Colonic mucosa (tissue), 4 donors: ENCODE data around the gene AMDHD1. TPM values are rescaled to one million over a fixed set of nuclear protein-coding genes. Genes with fewer than 3 reads are reported as not detected.

Source experiments
- DNase-seq: peaks from one replicate; pipeline ENCODE4 v3.0.0-alpha.2; 2020
- H3K27ac ChIP-seq: fragments of 200-600 bp; one replicate; pipeline ENCODE4 v1.8.0; 2021
- H3K27me3 ChIP-seq: fragments of 200-600 bp; one replicate; pipeline ENCODE4 v1.8.0; 2021
- H3K36me3 ChIP-seq: fragments of 200-600 bp; one replicate; pipeline ENCODE4 v1.8.0; 2021
- H3K4me1 ChIP-seq: fragments of 200-600 bp; one replicate; pipeline ENCODE4 v1.8.0; 2021; ENCODE audit warnings: mild to moderate bottlenecking
- H3K4me3 ChIP-seq: fragments of 200-600 bp; one replicate; pipeline ENCODE4 v1.8.0; 2021
- H3K9ac ChIP-seq, 2 donors: one replicate each; pipeline ENCODE4 v1.7.0; 2013; ENCODE audit warnings: control low read depth in 2 of 2, low read depth in 2 of 2, low read length in 2 of 2
- H3K9me3 ChIP-seq: fragments of 200-600 bp; one replicate; pipeline ENCODE4 v1.8.0; 2021
- intact Hi-C: fragments of 100-400 bp; cut with DNase I; formaldehyde crosslinking; loops from one replicate; pipeline ENCODE4 v1.14.1; 2022
- total RNA-seq, 2 donors: library from RNA; stranded (reverse); fragmentation: NEBNext Ultra II Directional in 1 of 2; extraction: Animal tissue kit (Norgen Biotek cat#: 25700) in 1 of 2; gene quantifications; one replicate each; pipeline ENCODE4 v1.2.1, GENCODE V29; 2021
- TF ChIP-seq, protein P1 (sequence below): fragments of 200-600 bp; IDR thresholded peaks from one replicate; pipeline ENCODE4 v1.8.0; 2022; ENCODE audit warnings: antibody characterized with exemption, mild to moderate bottlenecking
- donor health status: healthy.
- donor health status: DM: no; HTN: no; CAD: no.
- donor health status: DM: no; HTN: no; CAD: no.

AMDHD1 gene
- total RNA-seq, 2 donors from 2014 or later = 0.48 TPM; not detected in 1

DNA sequence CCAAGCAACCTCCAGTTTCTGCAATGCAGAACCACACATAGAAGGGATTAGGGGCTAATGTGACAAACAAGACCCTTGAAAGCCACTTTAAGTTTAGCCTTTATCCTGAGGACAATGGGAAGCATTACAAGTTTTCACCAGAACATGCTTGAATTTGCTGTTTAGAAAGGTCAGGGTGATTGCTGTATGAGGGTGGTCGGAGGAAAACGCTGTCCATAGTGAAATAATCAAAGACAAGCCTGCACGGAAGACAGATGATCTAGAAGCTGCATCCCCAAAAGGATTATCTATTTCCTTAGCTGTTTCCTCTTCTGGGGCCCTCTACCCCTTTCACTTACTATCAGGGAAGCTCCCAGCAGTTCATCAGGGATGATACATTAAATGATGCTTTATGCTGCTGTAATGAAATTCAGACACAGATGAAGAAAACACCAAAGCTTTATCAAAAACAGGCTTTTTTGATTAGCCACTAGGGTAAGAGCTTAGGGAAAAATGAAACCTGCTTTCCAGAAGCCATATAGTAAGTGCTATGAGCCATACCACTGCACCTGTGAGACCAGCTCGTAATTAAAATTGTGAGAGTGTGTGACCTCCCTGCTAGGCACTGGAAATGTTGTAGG is 46.5 kb downstream of the AMDHD1 start:
- no peak overlapping the region for H3K9ac ChIP-seq
- intact Hi-C loops = no loop called here
- DNase-seq = no peak
- H3K27ac ChIP-seq = no peak overlapping the region
- no peaks in the 10 kb centered on the region for H3K36me3 ChIP-seq
- TF ChIP-seq, protein P1, sequence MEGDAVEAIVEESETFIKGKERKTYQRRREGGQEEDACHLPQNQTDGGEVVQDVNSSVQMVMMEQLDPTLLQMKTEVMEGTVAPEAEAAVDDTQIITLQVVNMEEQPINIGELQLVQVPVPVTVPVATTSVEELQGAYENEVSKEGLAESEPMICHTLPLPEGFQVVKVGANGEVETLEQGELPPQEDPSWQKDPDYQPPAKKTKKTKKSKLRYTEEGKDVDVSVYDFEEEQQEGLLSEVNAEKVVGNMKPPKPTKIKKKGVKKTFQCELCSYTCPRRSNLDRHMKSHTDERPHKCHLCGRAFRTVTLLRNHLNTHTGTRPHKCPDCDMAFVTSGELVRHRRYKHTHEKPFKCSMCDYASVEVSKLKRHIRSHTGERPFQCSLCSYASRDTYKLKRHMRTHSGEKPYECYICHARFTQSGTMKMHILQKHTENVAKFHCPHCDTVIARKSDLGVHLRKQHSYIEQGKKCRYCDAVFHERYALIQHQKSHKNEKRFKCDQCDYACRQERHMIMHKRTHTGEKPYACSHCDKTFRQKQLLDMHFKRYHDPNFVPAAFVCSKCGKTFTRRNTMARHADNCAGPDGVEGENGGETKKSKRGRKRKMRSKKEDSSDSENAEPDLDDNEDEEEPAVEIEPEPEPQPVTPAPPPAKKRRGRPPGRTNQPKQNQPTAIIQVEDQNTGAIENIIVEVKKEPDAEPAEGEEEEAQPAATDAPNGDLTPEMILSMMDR = no peak
- H3K27me3 ChIP-seq = no peaks in the 10 kb centered on the region
- H3K4me1 ChIP-seq = no peaks in the 10 kb centered on the region
- H3K9me3 ChIP-seq = no peaks in the 10 kb centered on the region
- no peak overlapping the region for H3K4me3 ChIP-seq

DNA sequence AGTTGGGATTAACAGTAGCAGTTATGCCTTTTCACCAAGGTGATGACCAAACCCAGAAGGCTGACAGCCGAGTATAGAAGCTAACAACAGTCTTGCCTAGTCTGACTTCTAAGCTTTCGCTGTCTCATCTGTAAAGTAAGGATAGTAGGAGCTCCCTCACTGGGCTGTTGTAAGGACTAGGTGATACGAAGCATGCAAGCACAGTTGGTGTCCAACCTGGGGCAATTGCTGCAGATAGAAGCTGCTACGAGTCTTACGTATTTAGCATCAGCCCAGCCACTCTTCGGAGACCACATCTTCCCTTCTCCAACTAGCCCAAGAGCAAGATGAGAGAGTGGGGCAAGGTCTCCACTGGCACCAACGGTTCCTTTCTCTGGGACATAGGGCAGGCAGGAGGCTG is 47.0 kb downstream of the AMDHD1 start:
- no peak for DNase-seq
- Histone ChIP-seq H3K27ac (no peak overlapping the region), H3K4me1 (no peaks in the 10 kb centered on the region), H3K9me3 (no peaks in the 10 kb centered on the region), H3K9ac (no peak overlapping the region), H3K36me3 (no peaks in the 10 kb centered on the region), H3K27me3 (no peaks in the 10 kb centered on the region), H3K4me3 (no peak overlapping the region)
- TF ChIP-seq, protein P1 = no peak
- intact Hi-C loops = no loop called here

DNA sequence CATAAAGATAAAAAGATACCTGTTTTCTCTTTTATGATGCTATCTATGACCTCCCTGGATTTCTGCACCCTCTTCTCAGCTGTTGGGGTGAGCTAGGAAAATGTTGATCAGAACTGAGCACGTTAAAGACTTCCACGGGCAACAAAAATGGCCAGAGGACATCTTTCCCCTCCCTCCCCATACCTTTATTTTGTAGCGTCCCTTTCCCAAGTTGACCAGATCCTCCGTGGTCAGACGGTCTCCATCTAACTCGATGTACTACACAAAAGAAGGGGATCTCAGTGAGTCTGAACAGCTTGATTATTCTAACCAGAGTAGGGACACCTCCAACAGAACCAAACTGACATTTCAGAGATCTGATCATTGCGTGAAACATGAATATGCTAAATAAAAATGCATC is 50.8 kb downstream of the AMDHD1 start:
- H3K4me3 ChIP-seq = no peak overlapping the region
- intact Hi-C loops = no loop called here

GRCh38 chr12:95994476-95994875 is 51.3 kb downstream of the AMDHD1 start:
- no peaks in the 10 kb centered on the region for H3K36me3 ChIP-seq
- no peak overlapping the region for H3K4me3 ChIP-seq
- intact Hi-C loops = no loop called here

More for the DNA sequence above, 50.8 kb downstream of the AMDHD1 start:
- no peaks in the 10 kb centered on the region for H3K36me3 ChIP-seq
- no peaks in the 10 kb centered on the region for H3K27me3 ChIP-seq
- no peak for DNase-seq
- no peaks in the 10 kb centered on the region for H3K9me3 ChIP-seq
- TF ChIP-seq, protein P1 = no peak
- no peaks in the 10 kb centered on the region for H3K4me1 ChIP-seq
- H3K27ac ChIP-seq = no peak overlapping the region
- H3K9ac ChIP-seq = no peak overlapping the region

DNA sequence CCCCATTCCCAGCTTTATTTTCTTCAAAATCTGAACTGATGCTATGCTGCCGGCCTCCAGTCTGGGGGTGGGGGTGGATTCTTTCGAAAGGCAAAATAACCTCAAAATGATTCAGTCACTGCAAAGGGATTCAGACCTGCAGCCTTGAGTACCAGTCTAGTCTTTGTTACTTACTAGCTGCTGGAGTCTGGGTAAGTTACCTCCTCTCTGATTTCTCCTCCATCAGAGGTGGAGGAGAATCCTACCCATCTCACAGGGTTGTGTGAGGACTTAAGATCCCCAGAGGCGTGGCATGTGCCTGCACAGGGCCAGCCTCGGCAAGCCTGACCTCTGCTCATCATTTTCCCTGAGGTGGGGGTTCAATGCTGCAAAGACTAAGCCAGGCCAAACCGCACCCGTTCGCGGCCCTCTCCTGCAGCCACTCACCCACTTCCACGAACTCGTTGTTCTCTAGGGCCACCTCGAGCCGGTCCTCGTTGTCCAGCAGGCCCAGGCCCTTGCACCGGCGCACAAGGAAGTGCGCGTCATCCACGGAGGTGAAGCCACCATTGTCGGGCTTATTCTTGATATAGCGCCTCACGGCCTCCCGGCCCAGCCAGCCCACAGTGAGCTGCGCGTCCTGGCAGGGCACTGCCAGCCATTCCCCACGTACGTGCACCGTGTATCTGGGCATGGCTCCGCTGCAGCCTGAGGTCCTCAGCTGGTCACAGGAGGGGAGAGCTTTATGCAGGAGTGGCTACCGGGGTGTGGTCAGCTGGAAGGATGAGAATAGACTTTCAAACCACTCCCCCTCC is 52.3 kb downstream of the AMDHD1 start:
- TF ChIP-seq, protein P1 = no peak
- H3K4me1 ChIP-seq = no peaks in the 10 kb centered on the region
- no peaks in the 10 kb centered on the region for H3K9me3 ChIP-seq
- no peak overlapping the region for H3K9ac ChIP-seq
- DNase-seq = no peak
- H3K4me3 ChIP-seq = no peak overlapping the region
- no peaks in the 10 kb centered on the region for H3K36me3 ChIP-seq
- no peak overlapping the region for H3K27ac ChIP-seq
- no peaks in the 10 kb centered on the region for H3K27me3 ChIP-seq
- intact Hi-C loops = no loop called here

More at GRCh38 chr12:95994476-95994875, 51.3 kb downstream of the AMDHD1 start:
- H3K4me1 ChIP-seq = no peaks in the 10 kb centered on the region
- TF ChIP-seq, protein P1 = no peak
- no peaks in the 10 kb centered on the region for H3K27me3 ChIP-seq
- DNase-seq = no peak
- no peaks in the 10 kb centered on the region for H3K9me3 ChIP-seq
- H3K27ac ChIP-seq = no peak overlapping the region
- no peak overlapping the region for H3K9ac ChIP-seq
